Lower leg skin (tissue), 4 donors: Measurements from ENCODE around the gene STAT5B. TPM values are rescaled to one million over a fixed set of nuclear protein-coding genes. Genes with fewer than 3 reads are reported as not detected.

Source experiments
- DNase-seq, 2 donors: peaks; one replicate each; pipeline ENCODE4 v3.0.0-alpha.2; 2019; ENCODE audit warnings: low spot score in 2 of 2
- H3K4me3 ChIP-seq: fragments of 200-600 bp; sonication (generic); 2 replicates; pipeline ENCODE4 v1.5.1; 2017; ENCODE audit warnings: mild to moderate bottlenecking, low read depth; ENCODE audit not compliant: poor library complexity, severe bottlenecking
- POLR2A ChIP-seq, 2 donors: fragments of 450-650 bp; IDR thresholded peaks; one replicate each; pipeline ENCODE4 v1.6.1; 2016 to 2017; ENCODE audit warnings: antibody characterized with exemption in 2 of 2, mild to moderate bottlenecking in 1 of 2, moderate library complexity in 1 of 2
- WGBS, 2 donors: methylation state at CpG; one replicate each; pipeline ENCODE4 v1.1.5; 2018; 5-methylcytosine and 5-hydroxymethylcytosine counted together
- intact Hi-C: fragments of 100-400 bp; cut with DNase I; formaldehyde crosslinking; loops from one replicate; pipeline ENCODE4 v1.15.0; 2023; ENCODE audit warnings: low total_unique reads
- total RNA-seq, 4 donors: library from RNA; depleted of rRNA; stranded (reverse); fragments of >200 nt; gene quantifications; one replicate each; pipeline ENCODE4 v1.1.0, GENCODE V29; 2016
- TF ChIP-seq, protein P1 (sequence below), 3 donors: fragments of 450-650 bp; IDR thresholded peaks; one replicate each; pipeline ENCODE4 v1.5.1; 2016; ENCODE audit warnings: antibody characterized with exemption in 3 of 3, mild to moderate bottlenecking in 3 of 3, moderate library complexity in 2 of 3

STAT5B gene
- total RNA-seq, 4 donors from 2014 or later, result 40.2 to 72.4 (median 50.5) TPM

DNA sequence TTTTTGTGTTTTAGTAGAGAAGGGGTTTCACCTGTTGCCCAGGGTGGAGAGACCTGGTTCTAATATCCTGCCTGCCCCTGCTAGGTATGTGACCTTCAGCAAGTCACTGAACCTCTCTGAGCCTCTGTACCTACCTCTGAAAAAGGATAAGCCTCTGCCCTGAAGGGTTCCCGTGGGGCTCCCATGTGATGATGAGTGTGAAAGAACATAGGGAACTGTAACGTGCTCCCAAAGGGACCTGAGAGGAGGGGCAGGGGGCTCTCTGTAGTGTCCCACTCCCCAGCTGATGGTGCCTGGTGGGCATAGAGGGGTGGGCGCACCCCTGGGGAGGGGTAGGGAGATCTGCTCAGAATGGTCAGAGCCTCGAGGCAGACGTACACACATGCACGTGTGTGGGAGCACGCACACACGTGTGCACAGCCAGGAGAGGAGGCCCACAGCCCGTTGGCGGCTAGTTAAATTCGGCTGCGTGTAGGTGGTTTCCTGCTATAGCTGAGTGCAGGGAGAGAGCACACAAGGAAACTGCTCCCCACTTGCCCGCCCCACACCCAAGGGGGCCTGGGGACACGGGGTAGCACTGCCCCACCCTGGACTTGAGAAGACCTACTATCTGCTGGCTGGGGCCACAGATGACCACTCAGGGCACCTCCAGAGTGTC is 101.9 kb downstream of the STAT5B start:
- intact Hi-C loops, result no loop called here
- H3K4me3 ChIP-seq, result no peak overlapping the region
- DNase-seq, result no peak
- WGBS, 2 donors, result 62 to 74% methylated on average over 8 to 14 of the region's 14 CpGs
- TF ChIP-seq, protein P1, sequence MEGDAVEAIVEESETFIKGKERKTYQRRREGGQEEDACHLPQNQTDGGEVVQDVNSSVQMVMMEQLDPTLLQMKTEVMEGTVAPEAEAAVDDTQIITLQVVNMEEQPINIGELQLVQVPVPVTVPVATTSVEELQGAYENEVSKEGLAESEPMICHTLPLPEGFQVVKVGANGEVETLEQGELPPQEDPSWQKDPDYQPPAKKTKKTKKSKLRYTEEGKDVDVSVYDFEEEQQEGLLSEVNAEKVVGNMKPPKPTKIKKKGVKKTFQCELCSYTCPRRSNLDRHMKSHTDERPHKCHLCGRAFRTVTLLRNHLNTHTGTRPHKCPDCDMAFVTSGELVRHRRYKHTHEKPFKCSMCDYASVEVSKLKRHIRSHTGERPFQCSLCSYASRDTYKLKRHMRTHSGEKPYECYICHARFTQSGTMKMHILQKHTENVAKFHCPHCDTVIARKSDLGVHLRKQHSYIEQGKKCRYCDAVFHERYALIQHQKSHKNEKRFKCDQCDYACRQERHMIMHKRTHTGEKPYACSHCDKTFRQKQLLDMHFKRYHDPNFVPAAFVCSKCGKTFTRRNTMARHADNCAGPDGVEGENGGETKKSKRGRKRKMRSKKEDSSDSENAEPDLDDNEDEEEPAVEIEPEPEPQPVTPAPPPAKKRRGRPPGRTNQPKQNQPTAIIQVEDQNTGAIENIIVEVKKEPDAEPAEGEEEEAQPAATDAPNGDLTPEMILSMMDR (IDR thresholded peaks at IDR 0.05), result no peak
- no peak for TF ChIP-seq POLR2A (IDR thresholded peaks at IDR 0.05)

DNA sequence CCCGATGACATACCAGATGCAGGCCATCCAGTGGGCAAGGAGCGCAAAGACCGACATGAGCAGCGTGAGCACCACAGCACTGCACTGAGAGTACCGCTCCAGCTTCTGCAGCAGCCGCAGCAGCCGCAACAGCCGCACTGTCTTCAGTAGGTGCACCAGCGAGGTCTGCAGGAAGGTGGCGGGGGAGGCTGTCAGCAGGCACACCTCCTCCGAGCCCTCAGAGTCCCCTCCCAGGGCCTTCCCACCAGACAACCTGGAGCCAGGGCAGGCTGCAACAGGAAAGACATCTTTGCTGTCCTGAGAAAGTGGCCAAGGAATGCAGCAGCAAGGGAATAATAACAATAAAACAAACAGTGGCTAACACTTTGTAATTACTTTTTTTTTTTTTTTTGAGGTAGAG is 104.4 kb downstream of the STAT5B start:
- TF ChIP-seq, protein P1 (IDR thresholded peaks at IDR 0.05), result no peak
- TF ChIP-seq POLR2A (IDR thresholded peaks at IDR 0.05), result no peak
- intact Hi-C loops, result no loop called here
- H3K4me3 ChIP-seq, result no peak overlapping the region
- 44 to 60% methylated on average over 9 to 10 of the region's 11 CpGs for WGBS, 2 donors
- DNase-seq, result no peak

DNA sequence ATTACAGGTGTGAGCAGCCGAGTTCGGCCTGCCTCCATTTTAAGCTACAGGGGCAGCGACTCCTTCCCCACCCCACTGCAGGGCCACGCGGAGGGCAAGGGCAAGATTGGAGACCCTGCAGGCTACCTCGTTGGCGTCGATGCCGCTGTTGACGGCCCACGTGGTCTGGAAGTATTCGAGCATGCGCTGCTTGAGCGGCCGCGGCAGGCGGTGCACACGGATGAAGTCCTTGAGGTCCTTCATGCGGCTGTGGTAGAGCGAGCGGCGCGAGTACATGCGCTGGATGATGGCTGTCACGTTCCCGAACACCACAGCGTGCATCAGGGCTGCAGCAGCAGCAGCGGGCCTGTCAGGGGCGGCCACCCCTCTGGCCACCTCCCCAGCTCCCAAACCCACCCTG is 106.8 kb downstream of the STAT5B start:
- no peak for TF ChIP-seq POLR2A (IDR thresholded peaks at IDR 0.05)
- TF ChIP-seq, protein P1 (IDR thresholded peaks at IDR 0.05), result no peak
- intact Hi-C loops, result no loop called here
- DNase-seq, result no peak
- WGBS, 2 donors, result 94 to 95% methylated on average over 15 to 28 of the region's 29 CpGs
- H3K4me3 ChIP-seq, result no peak overlapping the region

DNA sequence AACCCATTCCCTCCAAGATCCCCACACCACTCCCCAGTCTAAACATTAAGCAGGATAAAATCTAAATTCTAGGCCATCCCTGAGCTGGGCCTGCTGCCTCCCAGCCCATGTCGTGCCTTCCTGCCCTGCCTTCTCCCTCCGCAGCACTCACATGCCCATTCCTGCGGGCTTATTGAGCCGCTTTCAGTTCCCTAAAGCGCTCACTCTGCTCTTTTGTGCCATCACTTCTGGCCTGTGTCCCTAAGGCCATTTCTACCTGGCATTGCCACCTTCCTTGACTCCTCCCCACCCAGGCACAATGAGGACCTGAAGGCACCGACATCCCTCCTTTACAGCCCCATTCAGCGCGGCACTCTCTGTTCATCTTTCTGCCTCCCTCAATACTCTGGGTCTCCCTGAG is 108.4 kb downstream of the STAT5B start:
- WGBS, 2 donors, result 94 to 95% methylated on average over 8 of the region's 8 CpGs
- no peak overlapping the region for H3K4me3 ChIP-seq
- DNase-seq, result no peak
- TF ChIP-seq, protein P1 (IDR thresholded peaks at IDR 0.05), result no peak
- no peak for TF ChIP-seq POLR2A (IDR thresholded peaks at IDR 0.05)
- intact Hi-C loops, result no loop called here

DNA sequence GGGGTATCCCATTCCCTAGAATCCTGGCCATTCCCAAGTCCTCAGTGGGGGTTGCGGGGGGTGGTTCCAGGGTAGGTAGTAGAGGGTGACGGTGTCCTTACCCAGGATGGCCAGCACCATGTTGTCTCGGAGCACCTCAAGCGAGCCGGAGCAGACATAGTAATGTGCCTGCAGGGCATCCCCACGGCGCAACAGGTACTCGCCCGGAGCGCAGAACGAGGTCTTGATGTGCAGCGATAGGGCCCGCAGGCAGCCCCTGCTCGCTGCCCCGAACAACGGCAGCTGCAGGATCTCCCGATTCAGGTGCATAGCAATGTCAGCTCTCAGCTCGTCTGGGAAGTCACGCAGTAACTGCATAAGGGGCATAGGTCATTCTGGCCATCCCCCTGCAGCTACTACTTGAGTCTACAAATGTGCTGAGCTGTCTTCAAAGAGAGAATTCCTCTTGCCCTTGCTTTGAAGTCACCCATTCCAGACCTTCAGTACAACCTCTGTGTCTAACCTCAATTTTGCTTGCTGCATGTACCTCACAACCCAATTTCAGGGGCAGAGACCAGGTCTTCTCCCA is 109.9 kb downstream of the STAT5B start:
- DNase-seq, result no peak
- no peak overlapping the region for H3K4me3 ChIP-seq
- intact Hi-C loops, result no loop called here
- TF ChIP-seq POLR2A (IDR thresholded peaks at IDR 0.05), result no peak
- TF ChIP-seq, protein P1 (IDR thresholded peaks at IDR 0.05), result no peak
- WGBS, 2 donors, result 84 to 95% methylated on average over 12 to 18 of the region's 19 CpGs
